HG02970 (cell line): ENCODE measurements around the gene CAMSAP1.

Experiments used
- ATAC-seq: cut with Tn5 transposase; IDR thresholded peaks from one replicate; pipeline ENCODE4 v1.9.1; 2021; ENCODE audit warnings: mild to moderate bottlenecking, moderate library complexity, moderate number of reproducible peaks; ENCODE audit not compliant: unreplicated experiment, low FRiP score

CAMSAP1 gene

DNA sequence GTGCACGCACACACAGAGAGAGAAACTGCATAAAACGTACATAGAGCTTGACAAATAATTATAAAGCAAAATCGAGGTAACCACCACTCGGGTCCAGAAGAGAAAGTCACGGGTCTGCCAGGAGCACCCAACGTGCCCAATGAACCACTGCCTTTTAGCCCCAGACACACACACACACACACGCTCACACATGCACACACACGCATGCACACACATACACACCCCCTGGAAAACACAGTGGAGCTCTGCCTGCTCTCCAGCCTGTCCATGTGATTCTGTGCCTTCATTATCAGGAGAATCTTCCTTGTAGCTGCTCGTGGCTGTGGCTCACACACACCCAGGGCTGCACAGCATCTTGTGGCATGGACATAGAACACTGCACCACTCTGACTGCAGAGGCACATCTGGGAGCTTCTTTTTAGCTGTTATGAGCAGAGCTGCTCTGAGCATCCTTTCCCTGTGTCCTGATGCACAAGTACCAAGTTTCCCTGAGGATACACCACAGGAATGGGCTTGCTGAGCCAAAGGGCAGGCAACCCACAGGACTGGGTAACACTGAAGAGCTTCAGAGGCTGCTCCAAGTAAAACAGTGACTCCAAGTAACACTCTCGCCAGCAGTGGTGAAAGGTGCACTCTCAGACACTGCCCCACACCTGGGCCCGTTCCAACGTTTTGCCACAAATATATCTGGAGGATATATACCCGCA lies 58.9 kb downstream of the CAMSAP1 start:
- ATAC-seq, result no peak

GRCh38 chr9:135847833-135848232 lies 59.5 kb downstream of the CAMSAP1 start:
- ATAC-seq, result no peak

DNA sequence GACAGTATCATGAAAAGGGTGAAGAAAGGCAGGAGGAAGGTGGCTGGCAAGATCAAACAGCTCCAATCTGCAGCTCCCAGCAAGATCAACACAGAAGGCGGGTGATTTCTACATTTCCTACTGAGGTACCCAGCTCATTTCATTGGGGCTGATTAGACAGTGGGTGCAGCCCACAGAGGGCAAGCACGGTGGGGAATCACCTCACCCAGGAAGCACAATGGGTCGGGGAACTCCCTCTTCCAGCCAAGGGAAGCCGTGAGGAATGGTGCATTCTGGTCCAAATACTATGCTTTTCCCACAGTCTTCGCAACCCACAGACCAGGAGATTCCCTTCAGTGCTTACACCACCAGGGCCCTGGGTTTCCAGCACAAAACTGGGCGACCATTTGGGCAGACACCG lies 66.8 kb downstream of the CAMSAP1 start:
- ATAC-seq, result no peak

DNA sequence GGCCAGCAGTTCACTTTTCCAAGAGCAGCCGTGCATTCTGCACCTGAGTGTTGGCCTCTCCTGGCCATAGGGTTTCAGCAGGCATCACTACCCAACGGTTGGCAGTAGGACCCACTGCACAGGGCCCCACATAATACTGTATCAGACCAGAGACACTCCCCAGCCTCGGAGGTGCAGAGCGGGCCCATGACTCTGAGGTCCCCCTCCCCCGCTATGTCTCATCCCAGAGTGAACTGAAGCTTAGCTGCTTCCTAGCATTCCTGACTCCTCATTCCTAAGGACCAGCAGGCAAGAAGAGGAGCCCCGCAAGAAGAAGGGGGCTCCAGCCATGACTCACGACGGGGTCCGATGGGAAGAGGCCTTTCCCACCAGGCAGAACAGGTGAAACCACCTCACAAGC lies 67.2 kb downstream of the CAMSAP1 start:
- ATAC-seq, result no peak

- no peak for ATAC-seq
Measured at GRCh38 chr9:135839516-135839915, 67.8 kb downstream of the CAMSAP1 start.

- no peak for ATAC-seq
Measured at GRCh38 chr9:135835131-135835530, 72.2 kb downstream of the CAMSAP1 start.

DNA sequence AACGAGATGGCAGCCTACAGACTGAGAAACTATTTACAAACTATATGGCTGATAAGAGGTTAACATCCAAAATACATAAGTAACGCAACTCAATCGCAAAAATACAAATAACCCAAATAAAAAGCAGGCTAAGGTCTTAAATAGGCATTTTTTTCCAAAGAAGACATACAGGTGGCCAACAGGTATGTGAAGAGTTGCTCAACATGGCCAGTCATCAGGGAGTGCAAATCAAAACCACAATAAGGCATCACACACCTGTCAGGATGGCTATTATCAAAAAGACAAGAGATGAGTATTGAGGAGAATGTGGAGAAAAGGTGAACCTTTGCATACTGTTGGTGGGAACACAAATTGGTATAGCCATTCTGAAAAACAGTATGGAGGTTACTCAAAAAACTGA lies 73.5 kb downstream of the CAMSAP1 start:
- no peak for ATAC-seq

DNA sequence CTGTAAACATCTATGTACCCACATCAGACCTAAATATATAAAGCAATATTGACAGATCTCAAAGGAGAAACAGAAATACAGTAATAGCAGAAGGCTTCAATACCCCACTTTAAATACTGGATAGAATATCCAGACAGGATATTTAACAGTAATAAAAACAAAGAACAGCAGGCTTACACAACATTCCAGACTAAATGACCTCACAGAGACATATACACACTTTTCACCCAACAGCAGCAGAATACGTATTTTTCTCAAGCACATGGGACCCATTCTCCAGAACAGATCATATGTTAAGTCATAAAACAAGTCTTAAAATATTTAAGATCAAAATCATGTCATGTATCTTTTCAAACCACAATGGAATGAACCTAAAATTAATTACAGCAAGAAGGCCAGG lies 76.8 kb downstream of the CAMSAP1 start:
- ATAC-seq, result no peak

- no peak for ATAC-seq
Measured at GRCh38 chr9:135828656-135829055, 78.7 kb downstream of the CAMSAP1 start.

DNA sequence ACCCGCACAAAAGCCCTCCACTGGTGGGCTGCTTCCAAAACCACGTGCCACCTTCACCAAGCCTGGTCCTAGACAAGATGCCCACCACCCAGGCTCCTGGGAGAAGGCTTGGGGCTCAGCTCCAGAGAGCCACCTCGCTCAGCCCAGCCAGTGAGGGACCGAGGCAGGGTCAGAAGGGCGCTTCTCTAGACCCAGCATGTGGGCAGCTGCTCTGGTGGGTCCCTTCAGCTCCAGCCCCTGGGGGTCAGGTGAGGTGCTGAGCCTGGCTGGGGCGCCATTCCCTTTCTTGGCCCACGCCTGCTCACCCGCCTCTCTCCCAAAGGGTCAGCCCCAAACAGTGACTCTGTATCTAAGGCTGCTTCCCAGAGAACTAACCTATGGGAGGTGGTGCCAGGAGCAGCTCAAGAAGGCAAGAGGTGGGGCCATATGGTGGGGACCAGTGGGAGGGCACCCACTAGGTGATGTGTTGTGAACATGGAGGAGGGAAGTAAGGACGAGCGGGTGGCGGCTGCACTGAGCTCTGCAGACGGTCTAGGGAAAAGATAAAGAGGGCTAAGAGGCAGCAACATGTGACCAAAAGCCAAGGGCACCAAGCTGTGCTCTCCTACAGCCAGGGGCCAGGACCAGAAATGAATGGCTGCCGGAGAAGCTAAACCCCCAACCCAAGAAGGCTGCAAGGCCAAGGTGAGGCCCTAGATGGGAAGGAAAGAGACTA lies 79.3 kb downstream of the CAMSAP1 start:
- ATAC-seq, result no peak

GRCh38 chr9:135827301-135827700 lies 80.0 kb downstream of the CAMSAP1 start:
- no peak for ATAC-seq

- no peak for ATAC-seq
Measured at GRCh38 chr9:135826188-135826545, 81.2 kb downstream of the CAMSAP1 start.

DNA sequence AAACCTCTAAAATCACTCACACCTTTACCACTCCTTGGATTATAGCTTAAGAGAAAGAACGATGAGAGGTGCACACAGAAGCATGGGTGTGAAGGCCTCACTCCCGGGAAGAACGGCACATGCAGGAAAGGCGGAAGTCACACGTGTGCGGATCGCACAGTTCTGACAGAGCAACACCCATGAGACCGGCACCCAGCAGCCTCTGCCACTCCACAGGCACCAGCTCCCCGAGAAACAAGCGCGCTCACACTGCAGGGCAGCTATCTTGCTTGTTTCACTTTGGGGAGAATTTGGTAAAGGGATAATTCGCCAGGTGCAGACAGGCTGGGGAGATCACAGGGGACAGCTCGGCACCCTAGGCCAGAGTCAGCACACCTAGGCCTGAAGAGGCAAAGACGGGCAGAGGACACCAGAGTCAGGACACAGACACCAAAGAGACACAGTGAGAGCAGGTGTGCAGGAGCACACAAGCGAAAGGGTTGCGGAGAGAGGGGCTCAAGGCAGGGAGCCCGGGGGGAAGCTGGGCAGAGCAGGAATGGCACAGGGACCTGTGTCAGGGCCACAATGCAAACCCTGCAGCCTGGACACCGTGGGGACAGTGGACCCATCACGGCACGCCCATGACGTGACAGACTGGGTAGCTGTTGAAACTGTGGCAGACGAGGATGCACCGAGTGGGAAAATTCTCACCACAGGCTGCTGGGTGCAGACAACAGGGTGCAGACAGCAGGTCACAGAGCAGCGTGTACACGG lies 81.7 kb downstream of the CAMSAP1 start:
- ATAC-seq, result no peak

GRCh38 chr9:135823036-135823435 lies 84.3 kb downstream of the CAMSAP1 start:
- ATAC-seq, result no peak

DNA sequence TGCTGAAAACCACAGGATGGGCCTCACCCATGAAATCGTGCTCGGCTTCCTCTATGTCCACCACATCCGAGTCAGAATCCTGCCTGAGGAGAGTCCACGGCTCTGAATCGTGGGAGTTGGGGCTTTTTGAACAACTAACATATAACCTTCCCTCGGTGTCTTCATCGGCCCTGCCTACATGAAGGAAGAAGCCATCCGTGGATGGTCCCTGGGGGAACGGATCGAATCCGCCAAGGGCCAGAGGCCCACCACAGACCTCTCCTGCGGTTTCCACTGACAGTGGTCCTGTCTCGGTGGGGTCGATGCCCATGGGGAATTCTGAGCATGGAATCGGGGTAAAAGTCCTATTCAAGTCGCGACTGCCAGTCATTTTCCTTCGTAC lies 85.0 kb downstream of the CAMSAP1 start:
- no peak for ATAC-seq

DNA sequence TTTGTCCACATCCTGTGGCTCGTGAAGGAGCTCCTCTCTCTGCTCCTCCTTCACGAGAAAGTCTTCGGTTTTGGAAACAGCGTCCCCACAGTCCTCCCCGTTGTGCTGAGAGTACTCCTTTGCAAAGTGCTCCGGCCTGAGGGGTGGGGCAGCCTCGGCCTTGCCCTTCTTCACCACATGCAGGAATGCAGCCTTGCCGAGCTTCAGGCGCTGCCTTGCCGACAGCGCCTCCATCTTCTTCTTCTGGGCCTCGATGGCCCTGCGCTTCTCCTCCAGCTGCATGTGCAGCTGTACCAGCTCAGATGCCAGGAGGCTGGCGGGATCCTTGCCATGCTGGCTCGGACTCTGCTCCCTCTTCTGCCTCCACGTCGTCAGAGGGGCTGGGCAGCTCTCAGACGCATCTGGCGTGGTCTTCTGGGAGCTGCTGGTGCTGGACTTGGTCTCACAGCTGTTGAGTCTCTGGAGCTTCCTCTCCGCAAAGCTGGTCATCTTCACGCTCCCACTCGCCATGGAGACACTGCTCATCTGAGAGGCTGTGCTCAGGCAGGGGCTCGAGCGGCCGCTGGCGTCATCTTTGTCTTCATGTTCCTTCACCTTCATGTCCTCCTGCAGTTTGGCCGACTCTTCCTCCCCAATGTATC lies 85.5 kb downstream of the CAMSAP1 start:
- no peak for ATAC-seq

- no peak for ATAC-seq
Measured at GRCh38 chr9:135821116-135821515, 86.2 kb downstream of the CAMSAP1 start.

GRCh38 chr9:135820661-135821060 lies 86.7 kb downstream of the CAMSAP1 start:
- ATAC-seq, result no peak

DNA sequence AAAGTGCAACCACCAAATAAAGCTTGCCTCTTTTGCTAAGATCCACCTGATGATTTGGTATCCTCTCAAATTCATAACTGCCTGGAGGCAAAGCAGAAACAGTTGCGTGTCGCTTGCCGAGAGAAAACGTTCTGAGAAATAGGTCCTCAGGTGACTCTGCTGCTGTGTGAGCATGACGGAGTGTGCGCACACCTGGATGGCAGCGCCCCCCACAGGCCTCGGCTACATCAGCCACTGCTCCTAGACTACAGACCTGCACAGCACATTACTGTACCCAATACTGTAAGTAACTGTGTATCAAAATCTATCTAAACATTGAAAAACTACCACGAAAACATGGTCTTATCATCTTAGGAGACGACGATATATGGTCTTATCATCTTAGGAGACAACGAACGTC lies 87.4 kb downstream of the CAMSAP1 start:
- no peak for ATAC-seq

- no peak for ATAC-seq
Measured at GRCh38 chr9:135818718-135819475, 88.4 kb downstream of the CAMSAP1 start.
